ENCODE data around the gene LTBP1. TPM values are rescaled to one million over a fixed set of nuclear protein-coding genes. Genes with fewer than 3 reads are reported as not detected.

The LTBP1 gene
- total and polyA plus RNA-seq, 4 donors = 5.8 to 57.6 (median 10.2) TPM

- TF ChIP-seq CTCF (IDR thresholded peaks at IDR 0.05; ENCODE audit: low read depth, low read length, missing input control) (no peak), MAX (IDR thresholded peaks at IDR 0.05) (no peak), FOXA2 (IDR thresholded peaks at IDR 0.05) (no peak), YY1 (IDR thresholded peaks at IDR 0.05) (no peak)
These were observed 182.7 kb downstream of the LTBP1 start (continued) for GRCh38 chr2:33129263-33130053.

GRCh38 chr2:33130054-33130447 is 183.3 kb downstream of the LTBP1 start:
- TF ChIP-seq GABPA (IDR thresholded peaks at IDR 0.05 in 1 of 2, conservative IDR thresholded peaks at IDR 0.05 in 1 of 2) (no peak), NR2F2 (IDR thresholded peaks at IDR 0.05) (no peak), FOXA2 (IDR thresholded peaks at IDR 0.05) (no peak), ATF3 (IDR thresholded peaks at IDR 0.05) (no peak), REST (IDR thresholded peaks at IDR 0.05) (no peak), FOXA1 (IDR thresholded peaks at IDR 0.05) (no peak), TAF1 (conservative IDR thresholded peaks at IDR 0.05) (no peak), MAX (IDR thresholded peaks at IDR 0.05) (no peak), EGR1 (IDR thresholded peaks at IDR 0.05; ENCODE audit: low read depth in 2 of 2) (no peak), YY1 (IDR thresholded peaks at IDR 0.05) (no peak), SP1 (IDR thresholded peaks at IDR 0.05) (no peak), RXRA (IDR thresholded peaks at IDR 0.05) (no peak), HNF4A (conservative IDR thresholded peaks at IDR 0.05) (no peak), RAD21 (IDR thresholded peaks at IDR 0.05) (no peak)
- Histone ChIP-seq H3K4me1 (ENCODE audit: control insufficient read depth in 4 of 4, insufficient read depth in 4 of 4, low read length in 3 of 4) (peaks cover 0 to 21% (median 15%) of the 10 kb centered on the region in 4 donors), H3K27me3 (ENCODE audit: control insufficient read depth in 4 of 4, insufficient read depth in 4 of 4, low read length in 3 of 4) (no peaks in the 10 kb centered on the region), H3K4me3 (ENCODE audit: low read depth in 1 of 3, low read length in 3 of 3) (no peak overlapping the region), H3K36me3 (ENCODE audit: control insufficient read depth in 4 of 4, insufficient read depth in 3 of 4, low read depth in 1 of 4, low read length in 3 of 4) (no peaks in the 10 kb centered on the region), H3K9me3 (ENCODE audit: control insufficient read depth in 4 of 4, low read length in 3 of 4) (no peaks in the 10 kb centered on the region), H3K27ac (ENCODE audit: low read depth in 1 of 2, low read length in 2 of 2) (no peak overlapping the region), H3K9ac (ENCODE audit: low read depth in 1 of 2, low read length in 2 of 2) (no peak overlapping the region)
- WGBS = 93% methylated on average over 7 of the region's 7 CpGs
- no peak for DNase-seq (ENCODE audit: low spot score)

Measured in liver (tissue), 9 donors.